Adipose tissue (tissue), 3 donors: ENCODE results near the gene PRDX5. TPM values are rescaled to one million over a fixed set of nuclear protein-coding genes. Genes with fewer than 3 reads are reported as not detected.

Experiments used
- H3K27ac ChIP-seq: one replicate; pipeline ENCODE4 v1.5.1; 2013; ENCODE audit warnings: low read depth, low read length
- WGBS, 3 donors: extraction: QIAGEN DNeasy Blood & Tissue Kit; methylation state at CpG; one replicate each; pipeline ENCODE4 v1.1.7; 2013; 5-methylcytosine and 5-hydroxymethylcytosine counted together
- polyA plus RNA-seq, 3 donors: library from polyadenylated mRNA; stranded (reverse); fragments of 200-250 nt; gene quantifications; one replicate each; pipeline ENCODE4 v1.2.3, GENCODE V29; 2013
- donor health status: healthy with polysubstance abuse.
- donor health status: Bipolar disorder and iron deficiency.
- donor health status: healthy.

Gene PRDX5
- polyA plus RNA-seq, 3 donors: 183 to 391 (median 277) TPM

DNA sequence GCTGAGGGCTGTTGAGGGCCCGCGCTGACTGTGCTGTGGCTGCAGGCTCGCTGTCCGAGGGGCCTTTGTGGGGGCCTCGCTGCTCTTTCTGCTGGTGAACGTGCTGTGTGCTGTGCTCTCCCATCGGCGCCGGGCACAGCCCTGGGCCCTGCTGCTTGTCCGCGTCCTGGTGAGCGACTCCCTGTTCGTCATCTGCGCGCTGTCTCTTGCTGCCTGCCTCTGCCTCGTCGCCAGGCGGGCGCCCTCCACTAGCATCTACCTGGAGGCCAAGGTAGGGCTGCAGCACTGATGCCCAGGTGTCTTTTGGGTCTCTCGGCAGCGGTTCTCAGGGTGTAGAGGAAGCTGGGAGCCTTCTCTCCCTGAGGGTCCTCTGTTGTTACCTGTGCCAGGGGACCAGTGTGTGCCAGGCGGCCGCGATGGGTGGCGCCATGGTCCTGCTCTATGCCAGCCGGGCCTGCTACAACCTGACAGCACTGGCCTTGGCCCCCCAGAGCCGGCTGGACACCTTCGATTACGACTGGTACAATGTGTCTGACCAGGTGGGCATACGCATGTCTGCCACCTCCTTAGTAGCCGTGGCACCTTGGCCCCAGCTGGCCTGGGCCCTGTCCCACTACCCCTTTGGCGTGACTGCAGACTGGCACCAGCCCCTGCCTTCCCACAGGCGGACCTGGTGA lies 30.1 kb upstream of the PRDX5 start:
- WGBS, 3 donors: 94 to 95% (median 95%) methylated on average over 33 of the region's 33 CpGs
- no peak overlapping the region for H3K27ac ChIP-seq

DNA sequence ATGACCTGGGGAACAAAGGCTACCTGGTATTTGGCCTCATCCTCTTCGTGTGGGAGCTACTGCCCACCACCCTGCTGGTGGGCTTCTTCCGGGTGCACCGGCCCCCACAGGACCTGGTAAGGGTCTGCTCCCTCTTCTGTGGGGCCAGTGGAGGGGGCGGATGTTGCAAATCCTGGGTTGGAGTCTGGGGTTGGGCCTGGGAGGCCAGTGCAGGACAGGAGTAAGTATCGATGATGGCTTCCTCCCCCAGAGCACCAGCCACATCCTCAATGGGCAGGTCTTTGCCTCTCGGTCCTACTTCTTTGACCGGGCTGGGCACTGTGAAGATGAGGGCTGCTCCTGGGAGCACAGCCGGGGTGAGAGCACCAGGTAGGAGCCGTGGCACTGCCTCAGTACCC lies 29.6 kb upstream of the PRDX5 start:
- WGBS, 3 donors: 87 to 92% (median 92%) methylated on average over 9 of the region's 9 CpGs
- H3K27ac ChIP-seq: no peak overlapping the region

DNA sequence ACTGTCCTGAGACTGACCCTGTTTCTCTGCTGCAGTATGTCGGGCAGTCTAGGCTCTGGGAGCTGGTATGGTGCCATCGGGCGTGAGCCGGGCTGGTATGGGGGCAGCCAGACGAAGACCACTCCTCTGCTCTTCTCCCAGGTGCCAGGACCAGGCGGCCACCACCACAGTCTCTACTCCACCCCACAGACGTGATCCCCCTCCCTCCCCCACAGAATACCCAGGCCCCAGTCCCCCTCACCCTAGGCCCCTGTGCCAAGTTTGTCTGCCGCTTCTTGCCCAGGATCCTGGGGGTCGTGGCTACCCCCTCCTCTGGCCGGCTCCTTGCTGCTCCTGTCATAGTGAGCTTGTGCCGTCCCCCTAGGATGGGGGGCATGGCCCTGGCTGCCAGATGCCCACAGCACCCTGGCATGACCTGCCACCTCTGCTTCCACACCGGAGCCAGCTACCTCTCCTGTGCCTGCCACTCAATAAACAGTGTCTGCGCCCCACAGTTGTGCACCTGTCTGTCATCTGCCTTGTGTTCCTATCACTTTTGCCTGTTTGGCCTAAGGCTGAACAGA lies 28.8 kb upstream of the PRDX5 start:
- WGBS, 3 donors: 93 to 96% (median 95%) methylated on average over 13 of the region's 13 CpGs

DNA sequence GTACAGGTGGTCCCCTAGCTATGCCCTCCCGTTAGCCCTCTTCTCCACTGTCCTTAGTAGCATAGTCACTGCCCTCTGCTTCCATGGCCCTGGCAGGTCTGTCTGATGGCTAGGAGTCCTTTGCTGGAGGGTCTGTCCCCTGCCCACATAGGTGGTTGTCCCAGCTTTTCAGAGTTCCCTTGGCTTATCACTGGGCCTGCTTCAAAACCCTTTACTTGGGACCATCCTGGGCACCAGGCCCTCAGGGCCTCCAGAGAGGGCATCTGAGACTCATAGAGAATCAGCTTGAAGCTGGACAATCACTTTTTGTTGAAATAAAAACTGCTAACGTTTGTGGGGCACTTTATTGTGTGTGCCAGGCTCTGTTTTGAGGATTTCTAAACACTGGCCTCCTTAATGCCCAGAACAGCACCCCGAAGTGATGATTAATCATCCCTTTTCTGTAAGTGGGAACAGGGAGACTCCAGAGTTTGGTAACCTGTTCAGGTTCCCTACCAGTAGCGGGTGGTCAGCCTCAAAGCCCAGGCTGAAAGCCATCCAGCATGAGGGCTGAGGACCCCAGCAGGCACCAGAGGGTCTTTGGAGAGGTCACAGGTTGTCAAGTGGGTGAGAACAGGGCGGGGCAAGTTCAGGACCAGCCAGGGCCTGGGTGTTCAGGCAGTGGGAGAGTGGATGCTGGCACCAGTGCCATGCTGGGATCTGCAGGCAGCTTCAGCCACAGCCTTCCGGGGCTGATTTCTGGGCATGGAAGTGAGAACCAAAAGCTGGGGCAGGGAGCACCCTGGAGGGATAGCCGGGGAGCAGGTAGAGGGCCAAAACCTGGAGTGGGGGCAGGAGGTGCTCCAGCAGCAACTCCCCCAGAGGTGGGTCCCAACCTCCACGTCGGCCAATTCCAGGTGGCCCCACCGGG lies 27.3 kb upstream of the PRDX5 start:
- 49 to 62% (median 56%) methylated on average over 8 to 10 of the region's 10 CpGs for WGBS, 3 donors
- H3K27ac ChIP-seq: no peak overlapping the region

More for the DNA sequence above, 28.8 kb upstream of the PRDX5 start:
- H3K27ac ChIP-seq: no peak overlapping the region

DNA sequence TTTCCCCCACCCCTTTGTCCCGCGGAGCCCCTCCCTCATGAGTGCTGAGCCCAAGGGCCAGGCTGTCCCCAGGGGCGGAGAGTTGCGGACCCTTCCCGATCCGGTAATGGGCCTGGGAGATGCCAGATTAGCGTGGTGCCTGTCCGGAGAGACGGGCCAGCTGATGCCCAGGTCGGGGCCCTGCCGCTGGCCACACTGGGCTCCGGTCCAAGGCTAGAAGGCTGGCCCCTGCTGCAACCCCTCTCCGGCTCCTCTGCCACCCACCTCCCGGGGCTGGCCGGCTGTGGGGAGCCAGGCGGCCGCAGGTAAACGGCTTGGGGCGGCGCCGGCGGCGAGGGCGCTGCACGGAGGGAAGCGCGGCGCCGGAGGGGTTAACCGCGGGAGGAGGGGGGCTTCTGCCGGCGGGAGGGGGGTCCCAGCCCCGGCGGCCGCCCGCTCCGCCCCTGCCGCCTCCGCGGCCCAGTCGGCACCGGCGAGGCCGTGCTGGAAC lies 26.6 kb upstream of the PRDX5 start, which contains the start of gene KCNK4:
Gene KCNK4 (plus strand): TSS at position 41 of the 490 bp plus-strand sequence. CDS start 1,717 bp downstream, outside the sequence.
- H3K27ac ChIP-seq: no peak within 1 kb of the TSS
- WGBS, 3 donors: 4 to 7% (median 6%) methylated on average over 31 to 45 of the region's 45 CpGs

DNA sequence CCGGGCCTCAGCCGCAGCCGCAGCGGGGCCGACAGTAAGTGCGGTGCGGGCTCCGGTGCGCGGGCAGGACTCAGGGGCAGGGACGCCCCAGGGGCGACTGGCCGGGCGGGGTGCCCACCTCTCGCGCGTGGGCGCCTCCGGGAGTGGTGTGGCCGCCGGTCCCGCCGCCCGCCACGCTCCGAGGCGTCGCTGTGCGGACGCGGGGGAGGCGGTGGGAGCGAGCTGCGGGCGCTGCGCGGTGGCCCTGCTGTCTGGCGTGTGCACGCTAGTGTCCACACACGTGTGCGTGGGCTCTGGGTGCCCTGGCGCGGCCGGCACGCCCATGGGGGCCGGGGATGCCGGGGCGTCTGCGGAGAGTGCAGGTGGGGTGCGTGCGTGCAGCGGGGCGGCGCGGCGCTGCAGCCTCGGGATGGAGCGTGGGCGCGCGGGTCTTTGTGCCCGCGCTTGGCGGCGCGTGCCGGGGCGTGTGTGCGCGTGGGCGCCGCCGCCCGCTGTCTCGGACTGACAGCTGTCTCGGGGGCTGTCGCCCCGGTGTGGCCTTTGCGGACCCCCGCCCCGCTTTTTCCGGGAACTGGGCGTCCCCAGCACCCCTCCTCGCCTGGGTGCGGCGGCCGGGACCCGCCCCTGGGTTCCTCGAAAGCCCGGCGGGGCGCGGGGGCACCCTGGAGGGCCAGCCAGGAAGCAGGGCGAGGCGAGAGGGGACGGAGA lies 26.0 kb upstream of the PRDX5 start:
- no peak overlapping the region for H3K27ac ChIP-seq
- 0 to 1% (median 1%) methylated on average over 64 to 96 of the region's 96 CpGs for WGBS, 3 donors

DNA sequence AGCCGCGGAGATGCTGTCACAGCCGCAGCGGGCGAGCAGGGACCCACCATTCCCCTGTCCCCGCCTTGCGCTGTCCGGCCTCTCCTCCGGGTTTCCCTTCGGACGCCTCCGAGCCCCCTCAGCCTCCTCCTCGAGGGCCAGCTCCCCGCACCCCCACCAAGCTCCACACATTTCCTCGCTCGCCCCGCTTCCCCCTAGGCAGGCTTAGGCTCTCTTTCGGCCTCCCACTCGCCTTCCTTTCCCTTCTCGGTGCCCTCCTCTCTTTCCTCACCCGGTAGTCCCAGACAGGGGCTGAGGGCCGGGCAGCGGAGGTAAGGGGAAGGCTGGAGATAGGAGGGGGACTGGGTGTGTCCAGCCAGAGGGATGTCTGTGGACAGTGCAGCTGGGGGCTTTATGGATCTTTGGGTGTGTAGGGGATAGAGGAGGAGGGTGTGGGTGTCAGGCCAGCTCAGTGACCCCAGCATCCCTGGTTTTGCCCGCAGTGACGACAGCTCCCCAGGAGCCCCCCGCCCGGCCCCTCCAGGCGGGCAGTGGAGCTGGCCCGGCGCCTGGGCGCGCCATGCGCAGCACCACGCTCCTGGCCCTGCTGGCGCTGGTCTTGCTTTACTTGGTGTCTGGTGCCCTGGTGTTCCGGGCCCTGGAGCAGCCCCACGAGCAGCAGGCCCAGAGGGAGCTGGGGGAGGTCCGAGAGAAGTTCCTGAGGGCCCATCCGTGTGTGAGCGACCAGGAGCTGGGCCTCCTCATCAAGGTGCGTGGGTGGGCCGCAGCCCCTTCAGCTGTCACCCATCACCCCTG lies 25.3 kb upstream of the PRDX5 start:
- no peak overlapping the region for H3K27ac ChIP-seq
- 33 to 58% (median 35%) methylated on average over 29 to 42 of the region's 42 CpGs for WGBS, 3 donors

DNA sequence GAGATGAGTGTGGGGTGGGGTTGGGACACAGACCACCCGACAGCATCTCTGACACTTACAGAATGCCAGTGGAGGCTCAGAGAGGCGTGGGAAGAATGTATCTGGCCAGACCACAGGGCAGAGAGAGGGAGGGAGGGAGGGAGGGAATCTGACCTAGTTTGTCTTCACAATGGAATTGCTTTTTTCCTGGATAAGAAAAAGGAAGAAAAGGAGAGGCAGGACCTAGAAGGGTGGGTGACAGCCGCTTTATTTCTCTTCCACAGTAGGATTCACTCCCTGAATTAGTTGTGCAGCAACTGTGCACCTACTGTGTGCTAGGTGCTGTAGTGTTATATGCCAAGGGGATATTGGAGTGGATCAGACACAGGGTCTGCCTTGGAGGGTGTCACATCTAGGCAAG lies 23.1 kb upstream of the PRDX5 start:
- WGBS, 3 donors: 56 to 63% (median 57%) methylated on average over 3 of the region's 3 CpGs
- no peak overlapping the region for H3K27ac ChIP-seq

DNA sequence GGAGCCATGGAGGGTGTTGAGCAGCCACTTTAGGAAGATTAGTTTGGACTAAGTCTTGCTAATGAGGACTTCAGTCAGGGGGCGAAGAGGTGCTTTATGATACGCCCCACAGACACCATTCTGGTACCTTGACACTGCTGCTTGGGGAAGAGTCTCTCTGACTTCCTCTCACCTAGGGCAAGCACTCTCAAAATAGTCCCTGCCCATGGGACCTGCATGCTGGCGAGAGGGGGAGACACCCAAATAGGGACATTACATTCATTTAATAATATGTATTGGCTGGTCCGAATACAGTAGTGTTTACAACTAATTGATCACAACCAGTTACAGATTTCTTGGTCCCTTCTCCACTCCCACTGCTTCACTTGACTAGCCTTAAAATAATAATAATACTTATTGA lies 22.2 kb upstream of the PRDX5 start:
- WGBS, 3 donors: 86 to 92% (median 87%) methylated on average over 4 of the region's 4 CpGs
- no peak overlapping the region for H3K27ac ChIP-seq

DNA sequence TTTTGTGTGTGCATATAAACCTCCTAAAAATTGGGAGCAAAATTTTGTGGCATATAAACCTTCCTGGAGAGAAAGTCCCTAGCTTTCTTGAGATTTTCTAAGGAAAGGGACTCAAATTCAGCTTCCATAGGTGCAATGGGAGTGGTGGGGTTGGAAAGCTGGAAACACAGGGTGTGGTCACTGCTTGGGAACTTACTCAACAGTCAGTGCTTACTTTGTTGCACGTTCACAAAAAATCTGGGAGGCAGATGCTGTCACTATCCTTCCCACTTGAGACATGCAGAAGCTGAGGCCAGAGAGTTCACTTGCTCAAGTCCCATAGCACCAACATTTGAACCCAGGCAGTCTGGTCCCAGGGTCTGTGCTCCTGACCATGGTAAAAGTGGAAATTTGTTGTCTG lies 21.7 kb upstream of the PRDX5 start:
- WGBS, 3 donors: 26 to 50% (median 28%) methylated on average over 1 of the region's 1 CpG

DNA sequence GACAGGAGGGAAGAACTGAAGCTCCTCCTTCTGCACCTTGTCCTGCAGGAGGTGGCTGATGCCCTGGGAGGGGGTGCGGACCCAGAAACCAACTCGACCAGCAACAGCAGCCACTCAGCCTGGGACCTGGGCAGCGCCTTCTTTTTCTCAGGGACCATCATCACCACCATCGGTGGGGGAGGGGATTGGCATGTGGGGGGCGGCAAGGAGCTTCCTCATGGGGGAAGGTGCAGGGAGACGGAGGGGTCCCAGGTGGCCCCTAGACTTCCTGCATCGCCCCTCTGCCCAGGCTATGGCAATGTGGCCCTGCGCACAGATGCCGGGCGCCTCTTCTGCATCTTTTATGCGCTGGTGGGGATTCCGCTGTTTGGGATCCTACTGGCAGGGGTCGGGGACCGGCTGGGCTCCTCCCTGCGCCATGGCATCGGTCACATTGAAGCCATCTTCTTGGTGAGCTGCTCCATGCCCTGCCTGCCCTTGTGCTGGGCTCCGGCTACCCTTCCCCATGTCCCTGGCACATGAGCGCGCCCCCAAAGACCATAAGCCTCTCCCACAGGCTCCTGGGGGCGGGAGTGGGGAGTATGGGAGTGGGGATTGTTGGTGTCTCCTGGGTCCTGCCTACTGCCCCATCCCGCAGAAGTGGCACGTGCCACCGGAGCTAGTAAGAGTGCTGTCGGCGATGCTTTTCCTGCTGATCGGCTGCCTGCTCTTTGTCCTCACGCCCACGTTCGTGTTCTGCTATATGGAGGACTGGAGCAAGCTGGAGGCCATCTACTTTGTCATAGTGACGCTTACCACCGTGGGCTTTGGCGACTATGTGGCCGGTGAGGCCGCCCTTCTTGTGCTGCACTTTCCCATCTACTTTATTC lies 20.9 kb upstream of the PRDX5 start:
- H3K27ac ChIP-seq: no peak overlapping the region
- WGBS, 3 donors: 16 to 19% (median 17%) methylated on average over 34 of the region's 34 CpGs

More for the DNA sequence above, 21.7 kb upstream of the PRDX5 start:
- H3K27ac ChIP-seq: no peak overlapping the region

DNA sequence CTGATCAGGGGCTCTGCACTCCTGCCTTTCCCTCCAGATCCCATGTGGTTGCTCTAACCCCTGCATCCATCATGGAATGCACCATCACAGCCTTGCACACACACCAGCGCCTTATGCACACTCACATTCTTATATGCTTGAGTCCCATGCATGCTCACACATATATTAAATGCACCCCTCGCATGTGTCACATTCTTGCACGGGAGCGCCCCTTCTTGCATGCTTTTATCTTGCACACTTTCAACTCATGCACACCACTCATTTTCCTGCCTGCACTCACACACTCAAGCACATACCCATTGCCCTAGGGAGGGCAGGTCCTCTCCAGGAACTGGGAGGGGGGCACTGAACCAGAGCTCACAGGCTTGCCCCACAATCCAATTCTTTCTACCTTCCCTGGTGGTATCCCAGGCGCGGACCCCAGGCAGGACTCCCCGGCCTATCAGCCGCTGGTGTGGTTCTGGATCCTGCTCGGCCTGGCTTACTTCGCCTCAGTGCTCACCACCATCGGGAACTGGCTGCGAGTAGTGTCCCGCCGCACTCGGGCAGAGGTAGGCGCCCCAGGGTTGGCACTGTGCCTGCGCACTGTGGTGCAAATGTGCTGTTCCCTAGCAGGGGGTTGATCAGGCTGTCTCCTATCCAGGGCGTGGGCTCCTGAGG lies 20.1 kb upstream of the PRDX5 start:
- 33 to 48% (median 41%) methylated on average over 18 of the region's 18 CpGs for WGBS, 3 donors
- no peak overlapping the region for H3K27ac ChIP-seq

DNA sequence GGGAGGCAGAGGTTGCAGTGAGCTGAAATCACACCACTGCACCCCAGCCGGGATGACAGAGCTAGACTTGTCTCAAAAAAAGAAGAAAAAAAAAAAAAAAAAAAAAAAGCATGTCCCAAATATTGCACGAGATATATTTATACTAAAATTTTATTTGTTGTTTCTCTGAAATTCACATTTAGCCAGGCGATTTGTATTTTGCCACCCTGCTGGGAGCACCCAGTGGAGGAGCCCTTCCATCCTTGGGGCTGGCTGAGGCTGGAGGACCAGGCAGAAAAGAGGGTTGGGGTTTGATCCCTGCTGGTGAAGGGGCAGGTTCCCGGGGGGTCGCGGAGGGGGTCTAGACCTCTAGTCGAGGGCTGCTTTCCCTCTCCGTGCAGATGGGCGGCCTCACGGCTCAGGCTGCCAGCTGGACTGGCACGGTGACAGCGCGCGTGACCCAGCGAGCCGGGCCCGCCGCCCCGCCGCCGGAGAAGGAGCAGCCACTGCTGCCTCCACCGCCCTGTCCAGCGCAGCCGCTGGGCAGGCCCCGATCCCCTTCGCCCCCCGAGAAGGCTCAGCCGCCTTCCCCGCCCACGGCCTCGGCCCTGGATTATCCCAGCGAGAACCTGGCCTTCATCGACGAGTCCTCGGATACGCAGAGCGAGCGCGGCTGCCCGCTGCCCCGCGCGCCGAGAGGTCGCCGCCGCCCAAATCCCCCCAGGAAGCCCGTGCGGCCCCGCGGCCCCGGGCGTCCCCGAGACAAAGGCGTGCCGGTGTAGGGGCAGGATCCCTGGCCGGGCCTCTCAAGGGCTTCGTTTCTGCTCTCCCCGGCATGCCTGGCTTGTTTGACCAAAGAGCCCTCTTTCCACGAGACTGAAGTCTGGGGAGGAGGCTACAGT lies 18.7 kb upstream of the PRDX5 start:
- no peak overlapping the region for H3K27ac ChIP-seq
- 3 to 5% (median 3%) methylated on average over 43 to 60 of the region's 60 CpGs for WGBS, 3 donors

DNA sequence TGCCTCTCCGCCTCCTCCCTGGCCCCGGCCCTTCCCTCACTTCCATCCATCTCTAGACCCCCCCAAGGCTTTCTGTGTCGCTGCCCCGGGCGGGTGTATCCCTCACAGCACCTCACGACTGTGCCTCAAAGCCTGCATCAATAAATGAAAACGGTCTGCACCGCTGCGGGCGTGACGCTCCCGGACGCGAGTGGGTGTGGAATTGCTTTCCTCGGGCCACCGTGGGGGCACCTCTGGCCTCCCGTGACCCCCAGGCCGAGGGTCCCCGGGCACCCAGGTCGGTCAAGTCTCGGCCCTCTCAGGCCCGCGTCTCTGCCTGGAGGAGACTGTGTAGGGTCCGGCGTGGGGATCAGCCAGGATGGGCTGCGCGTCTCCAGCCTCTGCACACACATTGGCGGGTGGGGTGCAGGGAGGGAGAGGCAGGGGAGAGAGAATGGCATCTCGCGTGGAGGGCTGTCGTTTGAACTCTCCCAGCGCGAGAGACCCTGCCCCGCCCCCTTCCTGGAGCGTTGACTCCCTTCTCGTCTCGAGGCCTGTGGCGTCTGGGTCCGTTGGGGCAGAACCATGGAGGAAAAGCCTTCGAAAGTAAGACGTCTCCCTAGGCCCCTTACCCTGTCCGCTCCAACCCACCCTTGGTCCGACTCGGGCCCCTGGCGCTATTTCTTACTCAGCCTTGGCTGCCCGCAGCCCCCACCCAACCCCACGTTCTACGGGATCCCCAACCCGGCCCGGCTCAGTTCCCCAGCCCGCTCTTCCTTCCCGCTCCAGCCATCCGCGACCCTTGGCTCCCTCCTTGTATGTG lies 17.9 kb upstream of the PRDX5 start, which contains the start of gene CATSPERZ:
Gene CATSPERZ (plus strand): TSS at position 512 of the 802 bp plus-strand sequence. CDS start 53 bp downstream, at position 565.
- H3K27ac ChIP-seq: no peak within 1 kb of the TSS
- WGBS, 3 donors: 3 to 7% (median 4%) methylated on average over 50 to 54 of the region's 54 CpGs
